Ovary (tissue), 3 donors: ENCODE results near the gene OBSCN.

ENCODE experiments used
- CTCF ChIP-seq, 3 donors: fragments of 450-650 bp in 2 of 3; fragments of 200-600 bp in 1 of 3; IDR thresholded peaks; one replicate each; pipeline versions ENCODE4 v1.5.1 to v1.8.0; 2016 to 2022; ENCODE audit warnings: antibody characterized with exemption in 3 of 3, mild to moderate bottlenecking in 1 of 3
- EP300 ChIP-seq: sonication (generic); formaldehyde crosslinking; IDR thresholded peaks from one replicate; pipeline ENCODE4 v1.6.1; 2017; ENCODE audit warnings: antibody characterized with exemption
- POLR2A ChIP-seq: fragments of 450-650 bp; IDR thresholded peaks from one replicate; pipeline ENCODE4 v1.6.1; 2017; ENCODE audit warnings: antibody characterized with exemption, mild to moderate bottlenecking, moderate library complexity
- donor health status: DM: no; HTN: no; CAD: no.

- no peak for TF ChIP-seq POLR2A
- TF ChIP-seq CTCF (IDR thresholded peaks at IDR 0.05): no peak
- no peak for TF ChIP-seq EP300
These were observed 144.0 kb downstream of the OBSCN start for GRCh38 chr1:228351850-228352249.
